Thoracic aorta (tissue), 2 donors: Measurements from ENCODE around the gene YBEY. TPM values are rescaled to one million over a fixed set of nuclear protein-coding genes. Genes with fewer than 3 reads are reported as not detected.
"Not testable (repeated sequence)": the region's sequence is repeated elsewhere in the genome, so short reads cannot be mapped to it uniquely, and the experiment has no call there.

Experiments
- ATAC-seq: fragments of 150-250 bp; one replicate; pipeline ENCODE4 v1.8.0; 2017; ENCODE audit warnings: low read depth; ENCODE audit not compliant: insufficient number of reproducible peaks, low FRiP score
- DNase-seq: peaks from one replicate; pipeline ENCODE4 v3.0.0-alpha.2; 2020; ENCODE audit warnings: low spot score
- H3K27ac ChIP-seq, 2 donors: fragments of 200-600 bp; sonication (generic); 1 replicate in 1 of 2; 2 replicates in 1 of 2; pipeline ENCODE4 v1.5.1; 2016; ENCODE audit warnings: mild to moderate bottlenecking in 2 of 2, moderate library complexity in 2 of 2
- H3K27me3 ChIP-seq: fragments of 200-600 bp; sonication (generic); replicated peaks from 2 replicates; pipeline ENCODE4 v1.6.0; 2016; ENCODE audit warnings: mild to moderate bottlenecking; ENCODE audit not compliant: insufficient read depth
- H3K36me3 ChIP-seq: fragments of 200-600 bp; sonication (generic); one replicate; pipeline ENCODE4 v1.5.1; 2016
- H3K4me1 ChIP-seq, 2 donors: fragments of 200-600 bp; sonication (generic); 1 replicate in 1 of 2; 2 replicates in 1 of 2; pipeline versions ENCODE4 v1.5.1 to v1.6.0; 2016; ENCODE audit warnings: low read depth in 2 of 2, mild to moderate bottlenecking in 1 of 2; ENCODE audit not compliant: control insufficient read depth in 1 of 2
- H3K4me3 ChIP-seq: fragments of 200-600 bp; sonication (generic); 2 replicates; pipeline ENCODE4 v1.5.1; 2016; ENCODE audit warnings: mild to moderate bottlenecking
- H3K9me3 ChIP-seq: fragments of 200-600 bp; sonication (generic); 2 replicates; pipeline ENCODE4 v1.5.1; 2016
- total RNA-seq, 2 donors: library from RNA; depleted of rRNA; stranded (reverse); fragments of >200 nt; gene quantifications; one replicate each; pipeline versions ENCODE4 v1.1.0 to v1.2.3, GENCODE V29; 2016
- TF ChIP-seq, protein P1 (sequence below): fragments of 200-600 bp; sonication (generic); IDR thresholded peaks from one replicate; pipeline ENCODE4 v1.5.1; 2019; ENCODE audit warnings: antibody characterized with exemption

Gene YBEY, protein sequence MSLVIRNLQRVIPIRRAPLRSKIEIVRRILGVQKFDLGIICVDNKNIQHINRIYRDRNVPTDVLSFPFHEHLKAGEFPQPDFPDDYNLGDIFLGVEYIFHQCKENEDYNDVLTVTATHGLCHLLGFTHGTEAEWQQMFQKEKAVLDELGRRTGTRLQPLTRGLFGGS
- total RNA-seq: 10 to 100 TPM in 1 of 2 donors, 1 to 10 TPM in 1; 5.1 to 11.9 TPM

GRCh38 chr21:46285761-46286647, at the start of gene YBEY:
TSS of gene YBEY (plus strand) at chr21:46286342. CDS start at chr21:46286914, 572 bp downstream.
- H3K4me1 ChIP-seq: peaks cover 46% of the 10 kb centered on the region in 2 donors
- peak within 1 kb of the TSS; percentile 93 for H3K4me3 ChIP-seq
- peaks cover 4% of the 10 kb centered on the region for H3K36me3 ChIP-seq
- peak within 1 kb of the TSS; percentile 89 to 93 for H3K27ac ChIP-seq
- H3K27me3 ChIP-seq: no peaks in the 10 kb centered on the region
- DNase-seq (peak; percentile 48), ATAC-seq (peak; percentile 61)
- TF ChIP-seq, protein P1, sequence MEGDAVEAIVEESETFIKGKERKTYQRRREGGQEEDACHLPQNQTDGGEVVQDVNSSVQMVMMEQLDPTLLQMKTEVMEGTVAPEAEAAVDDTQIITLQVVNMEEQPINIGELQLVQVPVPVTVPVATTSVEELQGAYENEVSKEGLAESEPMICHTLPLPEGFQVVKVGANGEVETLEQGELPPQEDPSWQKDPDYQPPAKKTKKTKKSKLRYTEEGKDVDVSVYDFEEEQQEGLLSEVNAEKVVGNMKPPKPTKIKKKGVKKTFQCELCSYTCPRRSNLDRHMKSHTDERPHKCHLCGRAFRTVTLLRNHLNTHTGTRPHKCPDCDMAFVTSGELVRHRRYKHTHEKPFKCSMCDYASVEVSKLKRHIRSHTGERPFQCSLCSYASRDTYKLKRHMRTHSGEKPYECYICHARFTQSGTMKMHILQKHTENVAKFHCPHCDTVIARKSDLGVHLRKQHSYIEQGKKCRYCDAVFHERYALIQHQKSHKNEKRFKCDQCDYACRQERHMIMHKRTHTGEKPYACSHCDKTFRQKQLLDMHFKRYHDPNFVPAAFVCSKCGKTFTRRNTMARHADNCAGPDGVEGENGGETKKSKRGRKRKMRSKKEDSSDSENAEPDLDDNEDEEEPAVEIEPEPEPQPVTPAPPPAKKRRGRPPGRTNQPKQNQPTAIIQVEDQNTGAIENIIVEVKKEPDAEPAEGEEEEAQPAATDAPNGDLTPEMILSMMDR: peak; percentile 44
- H3K9me3 ChIP-seq: no peaks in the 10 kb centered on the region

DNA sequence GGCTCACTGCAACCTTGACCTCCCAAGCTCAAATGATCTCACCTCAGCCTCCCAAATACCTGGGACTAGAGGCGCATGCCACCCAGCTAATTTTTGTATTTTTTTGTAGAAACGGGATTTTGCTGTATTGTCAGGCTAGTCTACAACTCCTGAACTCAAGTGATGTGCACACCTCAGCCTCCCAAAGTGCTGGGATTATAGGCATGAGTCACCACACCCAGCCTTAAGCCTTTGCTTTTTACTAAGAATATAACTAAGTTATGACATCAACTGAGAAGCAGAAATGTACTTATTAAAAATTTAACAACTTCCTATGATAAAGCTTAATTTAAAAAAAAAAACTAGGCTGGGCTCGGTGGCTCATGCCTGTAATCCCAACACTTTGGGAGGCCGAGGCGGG, 48.7 kb upstream of the YBEY start:
- no peak overlapping the region for H3K4me3 ChIP-seq
- no peaks in the 10 kb centered on the region for H3K4me1 ChIP-seq
- no peaks in the 10 kb centered on the region for H3K27me3 ChIP-seq
- no peak overlapping the region for H3K27ac ChIP-seq
- ATAC-seq: no peak
- peaks cover 26% of the 10 kb centered on the region for H3K36me3 ChIP-seq
- no peaks in the 10 kb centered on the region for H3K9me3 ChIP-seq
- no peak for DNase-seq
- TF ChIP-seq, protein P1: no peak

- ATAC-seq: no peak
- Histone ChIP-seq H3K27me3 (no peaks in the 10 kb centered on the region), H3K36me3 (peaks cover 44% of the 10 kb centered on the region)
Measured at GRCh38 chr21:46239817-46240325, 46.3 kb upstream of the YBEY start.

DNA sequence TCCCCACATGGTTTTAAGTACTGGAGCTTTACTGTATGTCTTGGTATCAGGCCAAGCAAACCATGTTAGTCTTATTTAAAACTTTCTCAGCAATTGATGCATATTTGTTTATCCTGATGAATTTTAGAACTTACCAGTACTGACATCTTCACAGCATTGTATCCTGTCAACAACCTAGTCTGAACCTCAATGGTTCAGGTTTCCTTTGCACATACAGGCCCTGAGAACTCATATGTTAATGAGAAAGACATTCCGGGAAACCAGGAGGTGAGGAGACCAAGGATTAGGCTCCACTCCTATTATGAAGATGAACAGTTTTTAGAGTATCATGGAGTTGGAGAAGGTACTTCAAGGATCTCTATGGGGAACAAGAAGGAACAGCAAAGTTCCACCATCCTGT, 44.6 kb upstream of the YBEY start:
- ATAC-seq, H3K4me3 ChIP-seq, DNase-seq, H3K9me3 ChIP-seq, H3K27ac ChIP-seq, H3K4me1 ChIP-seq, H3K27me3 ChIP-seq: not testable (repeated sequence)
- H3K36me3 ChIP-seq: peaks cover 43% of the 10 kb centered on the region

More at GRCh38 chr21:46239817-46240325, 46.3 kb upstream of the YBEY start:
- no peaks in the 10 kb centered on the region for H3K9me3 ChIP-seq
- TF ChIP-seq, protein P1: no peak
- DNase-seq: no peak
- H3K27ac ChIP-seq: no peak overlapping the region
- H3K4me3 ChIP-seq: no peak overlapping the region
- H3K4me1 ChIP-seq: no peaks in the 10 kb centered on the region

DNA sequence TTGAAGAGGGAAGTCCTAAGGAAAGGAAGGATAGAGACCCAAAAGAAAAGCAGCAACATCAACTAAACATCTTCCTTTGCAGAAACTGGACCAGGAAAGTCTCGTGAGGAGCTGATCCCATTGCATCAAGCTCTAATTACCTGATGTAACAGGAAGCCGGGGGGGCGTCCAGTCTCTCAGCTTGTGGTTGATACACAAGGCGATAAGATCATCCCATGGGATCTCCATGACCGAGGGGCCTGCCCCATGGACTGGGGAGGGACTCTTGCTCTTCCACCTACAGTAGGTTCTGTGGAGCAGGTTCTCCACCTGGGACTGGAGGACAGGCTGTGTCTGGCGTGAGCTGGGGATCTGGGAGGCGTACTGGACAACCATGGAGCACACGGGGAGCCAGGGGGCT, 42.8 kb upstream of the YBEY start:
- DNase-seq (no peak), ATAC-seq (no peak)
- no peaks in the 10 kb centered on the region for H3K9me3 ChIP-seq
- peaks cover 55% of the 10 kb centered on the region for H3K36me3 ChIP-seq
- no peak overlapping the region for H3K4me3 ChIP-seq
- TF ChIP-seq, protein P1: no peak
- no peaks in the 10 kb centered on the region for H3K27me3 ChIP-seq
- H3K4me1 ChIP-seq: no peaks in the 10 kb centered on the region
- H3K27ac ChIP-seq: no peak overlapping the region
